NCI-H82 treated with DMSO at 0.1 percent for 48 hours (cell line): ENCODE measurements around the gene CFAP77.
"Not testable (repeated sequence)": the region's sequence is repeated elsewhere in the genome, so short reads cannot be mapped to it uniquely, and the experiment has no call there.

ENCODE experiments used
- DNase-seq: peaks from one replicate; lab custom pipeline; 2025; ENCODE audit not compliant: unreplicated experiment; lab: John Stamatoyannopoulos, UW

The CFAP77 gene

DNA sequence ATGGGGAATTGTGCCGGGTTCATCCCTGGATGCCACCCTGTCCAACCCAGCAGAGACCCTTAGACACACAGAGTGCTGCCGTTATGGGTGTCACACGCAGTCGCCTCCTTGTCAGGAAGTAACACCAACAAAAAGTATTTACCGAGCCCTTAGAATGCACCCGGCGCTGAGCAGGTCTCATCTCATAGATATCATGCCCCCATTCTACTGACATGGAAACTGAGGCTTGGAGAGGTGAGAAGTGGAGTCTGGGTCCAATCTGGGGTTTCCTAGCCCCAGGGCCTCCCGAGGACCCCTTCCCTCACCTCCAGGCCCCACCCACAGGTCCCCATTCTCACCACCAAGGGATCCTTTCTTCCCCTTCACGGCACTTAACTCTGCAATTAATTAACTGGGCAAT is 135.6 kb downstream of the CFAP77 start:
- DNase-seq = no peak

DNA sequence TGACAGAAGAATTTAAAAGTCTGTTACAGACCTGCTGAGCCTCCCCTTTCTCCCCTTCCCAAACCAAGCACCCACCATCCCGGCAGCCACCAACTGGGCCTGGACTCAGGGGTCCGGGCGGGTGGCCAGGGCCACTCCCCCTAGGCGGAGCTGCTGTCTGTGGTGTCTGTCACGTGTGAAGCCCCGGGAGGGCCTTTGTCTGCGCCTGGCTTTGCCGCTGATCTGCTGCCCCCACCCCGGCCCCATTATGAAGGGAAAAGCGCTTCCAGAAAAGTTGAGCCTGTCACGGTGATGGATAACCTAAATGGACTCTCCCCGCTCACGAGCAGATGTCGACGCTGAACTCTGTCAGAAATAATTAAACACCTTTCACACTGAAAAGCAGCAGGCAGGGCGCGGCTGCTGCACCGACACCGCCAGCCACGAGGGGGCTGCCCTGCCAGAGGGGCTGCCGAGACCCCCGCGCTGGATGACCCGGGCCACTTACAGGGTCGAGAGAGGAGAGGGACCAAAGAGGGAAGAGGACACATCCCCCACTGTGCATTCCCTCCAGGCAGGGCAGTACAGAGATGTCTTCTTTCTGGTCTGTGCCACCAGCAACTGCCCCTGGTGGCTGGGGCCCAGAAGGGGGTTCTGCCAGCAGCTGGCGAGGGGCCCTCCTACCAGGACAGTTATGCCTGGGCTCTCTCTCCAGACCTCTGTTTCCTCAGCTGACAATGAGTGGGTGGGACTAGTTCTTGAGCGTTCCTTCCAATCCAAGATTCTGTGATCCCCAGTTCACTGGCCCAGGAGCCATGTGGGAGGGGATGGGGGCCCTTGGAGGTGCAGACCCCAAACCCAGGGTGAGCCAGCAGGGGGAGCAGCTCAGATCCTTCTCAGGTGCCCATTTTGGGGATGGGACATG is 136.4 kb downstream of the CFAP77 start:
- peak; percentile 93 for DNase-seq

DNA sequence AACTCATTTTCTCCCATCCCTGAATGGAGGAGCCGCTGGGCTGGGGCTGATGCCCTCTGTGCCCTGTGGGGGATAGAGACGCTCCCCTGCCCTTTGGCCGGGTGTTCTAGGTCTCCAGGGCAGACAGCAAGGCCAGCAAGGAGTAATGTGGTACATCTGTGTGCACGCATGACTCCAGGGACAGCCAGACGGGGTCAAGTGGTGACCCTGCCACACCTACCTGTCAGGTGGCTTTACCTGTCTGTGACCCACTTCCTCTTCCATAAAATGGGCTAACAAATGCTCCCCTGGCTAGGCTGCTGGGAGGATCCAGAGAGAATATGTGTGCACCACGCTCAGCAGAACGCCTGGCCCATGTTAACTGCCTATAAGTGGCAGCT is 137.0 kb downstream of the CFAP77 start:
- DNase-seq = no peak

DNA sequence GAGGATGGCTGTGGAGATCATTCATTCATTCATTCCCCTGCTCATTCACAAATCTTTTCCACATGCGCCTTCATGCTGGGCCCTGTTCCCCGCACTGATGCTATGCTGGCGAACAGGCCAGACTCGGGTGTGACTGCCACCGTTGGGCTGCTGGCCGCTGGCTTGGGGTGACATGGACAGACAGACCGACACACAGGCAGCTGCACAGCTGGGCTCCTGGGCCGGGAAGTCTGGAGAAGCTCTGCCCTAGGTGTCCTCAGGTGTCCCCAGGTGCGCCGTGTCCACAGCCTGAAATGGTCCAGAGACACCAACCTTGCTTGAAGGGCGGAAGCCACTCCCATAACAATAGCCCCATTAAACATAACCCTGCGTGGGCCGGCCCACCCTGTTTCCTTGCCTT is 137.4 kb downstream of the CFAP77 start:
- no peak for DNase-seq

DNA sequence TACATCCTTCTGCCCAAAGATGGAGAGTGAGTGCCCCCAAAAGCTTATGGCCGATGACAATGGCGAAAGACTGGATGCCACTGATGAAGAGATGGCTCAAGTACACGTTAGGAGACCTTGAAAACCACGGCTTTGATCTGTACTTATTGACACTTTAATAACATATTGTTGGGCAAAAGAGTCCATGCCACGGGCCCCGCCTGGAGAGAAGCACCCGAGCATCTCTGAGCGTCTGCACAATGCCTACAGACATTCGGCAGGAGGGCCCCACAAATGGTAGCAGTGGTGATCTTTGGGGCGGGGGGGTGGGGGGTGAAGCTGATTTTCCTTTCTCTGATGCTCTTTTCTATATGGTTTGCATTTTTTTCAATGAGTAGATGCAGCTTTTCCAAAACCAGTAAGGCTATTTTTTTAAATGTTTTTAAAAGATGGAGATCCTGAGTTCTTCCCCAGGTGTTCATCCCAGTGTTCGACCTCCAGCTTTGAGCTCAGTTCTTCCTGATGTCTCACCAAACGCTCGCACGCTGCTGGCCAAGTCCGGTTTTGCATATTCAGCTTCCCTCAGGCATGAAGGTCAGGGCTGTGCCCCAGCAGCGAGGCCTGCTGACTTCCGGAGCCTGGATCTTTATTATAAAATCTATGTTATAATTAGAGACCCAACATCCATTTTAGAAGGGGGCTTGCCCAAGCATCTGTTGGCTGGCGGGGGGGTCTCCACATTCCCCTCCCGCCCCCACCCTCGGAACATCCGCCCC is 138.1 kb downstream of the CFAP77 start:
- DNase-seq = no peak

DNA sequence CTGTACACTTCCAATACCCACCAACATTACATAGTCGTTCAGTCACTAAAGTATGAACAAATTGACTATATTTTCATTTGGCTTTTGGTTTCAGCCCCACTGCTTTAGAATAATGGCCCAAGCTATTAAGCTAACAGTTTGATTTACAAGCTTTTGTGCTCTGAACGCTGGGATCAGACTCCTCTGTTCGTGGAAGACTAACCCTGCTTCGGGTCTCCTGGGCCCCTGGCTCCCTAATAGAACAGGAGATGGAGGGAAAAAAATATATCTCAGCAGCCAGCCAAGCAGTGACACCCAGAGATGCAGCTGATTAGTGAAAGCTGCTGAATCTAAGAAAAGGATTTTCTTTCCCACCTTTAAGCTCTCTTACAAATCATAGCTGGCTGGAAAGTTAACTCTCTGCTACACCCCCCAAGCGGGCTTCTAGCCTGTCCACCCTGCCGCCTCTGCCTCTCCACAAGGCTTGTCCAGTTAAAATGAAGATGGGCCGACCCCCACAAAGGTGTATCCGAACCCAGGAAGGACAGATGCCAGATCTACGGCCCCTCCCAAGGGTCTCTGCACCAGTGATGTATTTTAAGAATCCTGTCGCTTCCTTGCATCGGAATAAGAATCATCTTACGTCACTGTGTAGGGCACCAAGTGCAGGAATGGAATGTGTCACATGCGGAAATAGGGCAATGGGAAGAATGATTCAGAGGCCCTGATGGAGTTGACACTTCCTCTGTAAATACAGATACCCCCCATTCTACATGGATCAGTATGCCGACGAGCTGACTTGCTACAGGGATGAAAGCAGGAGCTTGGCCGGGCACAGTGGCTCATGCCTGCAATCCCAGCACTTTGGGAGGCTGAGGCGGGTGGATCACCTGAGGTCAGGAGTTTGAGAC is 139.0 kb downstream of the CFAP77 start:
- DNase-seq = no peak

DNA sequence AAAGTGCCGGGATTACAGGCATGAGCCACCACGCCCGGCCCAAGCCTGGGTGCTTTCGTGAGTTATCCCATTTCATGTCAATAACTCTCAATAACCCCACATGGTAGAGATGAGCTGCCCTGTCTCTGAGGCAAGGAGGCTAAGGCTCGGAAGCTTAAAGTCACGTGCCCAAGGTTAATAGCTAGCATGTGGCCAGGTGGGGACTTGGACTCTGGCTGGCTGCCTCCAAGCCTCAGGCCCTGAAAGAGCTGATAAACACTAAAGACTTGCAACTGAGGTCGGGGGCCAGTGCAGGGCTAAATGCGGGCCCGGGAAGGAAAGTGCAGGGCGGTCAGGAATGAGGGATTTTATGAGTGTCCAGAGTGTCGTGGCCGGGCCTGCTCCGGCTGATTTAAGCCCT is 141.5 kb downstream of the CFAP77 start:
- peak; percentile 20 for DNase-seq

DNA sequence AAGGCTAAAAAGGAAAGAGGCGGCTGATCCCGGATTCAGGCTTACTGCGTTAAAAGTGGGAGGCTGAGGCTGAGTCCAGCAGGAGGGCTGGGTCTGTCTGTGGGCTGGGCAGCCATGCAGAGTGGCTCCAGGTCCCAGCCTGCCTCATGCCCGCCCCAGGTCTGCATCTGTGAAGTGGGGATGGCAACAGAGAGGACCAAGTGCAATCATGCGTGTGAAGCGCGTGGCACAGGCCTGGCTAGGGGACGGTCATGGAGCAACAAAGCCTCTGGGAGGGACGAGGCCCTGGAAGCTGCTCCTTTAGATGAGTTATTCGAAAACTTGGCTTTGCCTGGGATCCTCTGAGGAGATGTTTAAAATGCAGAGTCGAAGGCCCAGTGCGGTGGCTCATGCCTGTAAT is 142.0 kb downstream of the CFAP77 start:
- no peak for DNase-seq

DNA sequence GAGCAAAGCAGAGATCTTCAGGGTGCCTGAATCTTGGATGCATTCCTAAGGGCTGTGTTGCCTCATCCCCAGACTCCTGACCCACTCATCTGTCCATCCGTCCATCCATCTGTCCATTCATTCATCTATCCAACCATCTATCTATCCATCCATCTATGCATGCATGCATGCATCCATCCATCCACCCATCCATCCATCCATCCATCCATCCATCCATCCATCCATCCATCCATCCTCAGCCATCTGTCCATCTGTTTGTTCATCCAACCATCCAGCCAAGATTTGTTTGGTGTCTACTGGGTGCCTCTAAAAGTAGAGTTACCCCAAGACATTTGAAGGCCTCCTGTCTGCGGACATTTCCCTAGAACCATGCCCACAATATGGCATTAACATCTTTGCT is 144.7 kb downstream of the CFAP77 start:
- DNase-seq = no peak

DNA sequence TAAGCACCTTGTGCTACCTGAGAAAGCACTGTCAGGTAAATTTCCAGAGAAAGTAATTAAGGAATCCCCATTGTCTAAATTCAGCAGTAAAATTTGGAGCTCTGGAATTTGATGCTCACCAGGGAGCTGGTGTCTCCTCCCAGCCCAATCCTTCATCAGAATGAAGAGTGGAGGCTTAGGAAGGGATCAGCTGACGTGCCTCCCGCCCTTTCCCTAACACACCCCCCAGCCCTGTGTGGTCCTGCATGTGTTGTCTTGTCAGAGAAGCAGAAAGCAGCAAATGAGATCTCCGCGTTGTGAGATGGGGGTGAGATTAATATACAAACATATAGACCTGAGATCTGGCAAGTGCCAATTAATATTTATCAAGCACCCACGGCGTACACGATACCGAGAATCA is 145.5 kb downstream of the CFAP77 start:
- DNase-seq = no peak

DNA sequence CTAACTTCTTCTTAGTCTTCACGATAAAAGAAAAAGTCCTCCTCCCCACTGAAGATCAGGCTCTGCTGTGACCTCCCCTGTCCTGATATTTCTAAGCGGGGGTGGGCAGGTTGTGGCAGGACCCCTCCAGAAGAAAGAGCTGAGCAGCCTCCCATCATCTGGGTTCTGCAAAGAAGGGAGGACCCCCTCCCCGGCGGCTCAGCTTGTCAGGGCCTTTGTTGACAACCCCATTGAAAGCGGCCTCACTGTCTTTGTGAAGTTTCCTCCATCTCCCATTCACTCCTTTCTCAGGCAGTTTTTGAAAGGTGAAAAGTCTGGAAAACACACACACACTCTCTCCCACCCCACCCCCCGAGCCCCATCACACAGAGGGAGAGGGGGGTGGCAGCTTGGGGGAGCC is 146.2 kb downstream of the CFAP77 start:
- no peak for DNase-seq

DNA sequence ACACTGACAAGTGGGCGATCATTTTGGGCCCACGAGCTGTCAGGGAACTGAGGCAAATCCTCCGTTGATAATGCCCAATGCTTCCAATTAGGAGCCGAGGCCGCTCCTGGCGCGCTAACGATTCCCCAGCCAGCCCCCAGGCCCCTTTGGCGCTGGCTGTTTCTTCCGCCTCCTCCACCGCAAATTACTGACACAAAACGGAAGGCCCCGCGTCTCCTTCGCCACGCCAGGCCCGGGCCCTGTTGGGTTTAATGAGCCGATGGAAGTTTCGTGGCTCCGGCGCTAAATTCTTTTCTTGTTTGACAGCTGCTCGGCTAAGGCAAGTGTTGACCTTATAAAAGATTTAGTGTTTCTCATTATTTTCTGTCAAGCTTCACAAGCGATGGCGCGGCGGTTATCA is 146.7 kb downstream of the CFAP77 start:
- DNase-seq = no peak

DNA sequence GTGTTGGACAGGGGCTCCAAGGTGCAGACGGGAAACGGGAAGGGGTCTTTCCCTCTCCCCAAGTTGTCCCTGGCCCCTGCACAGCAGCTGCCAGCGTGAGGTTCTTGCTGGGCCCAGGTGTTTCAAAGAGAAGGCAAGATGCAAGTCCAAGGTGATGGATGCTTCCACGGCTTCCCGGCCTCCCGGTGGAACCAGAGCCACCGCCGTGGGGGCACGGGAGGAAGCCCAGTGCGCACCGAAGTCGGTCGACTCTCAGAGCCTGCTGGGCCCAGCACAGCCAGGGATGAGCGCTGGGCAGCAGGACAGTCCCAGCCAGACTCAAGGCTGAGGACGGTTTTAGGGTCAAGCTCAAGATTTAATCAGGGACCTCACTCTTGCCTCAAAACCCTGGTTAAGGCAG is 147.1 kb downstream of the CFAP77 start:
- no peak for DNase-seq

DNA sequence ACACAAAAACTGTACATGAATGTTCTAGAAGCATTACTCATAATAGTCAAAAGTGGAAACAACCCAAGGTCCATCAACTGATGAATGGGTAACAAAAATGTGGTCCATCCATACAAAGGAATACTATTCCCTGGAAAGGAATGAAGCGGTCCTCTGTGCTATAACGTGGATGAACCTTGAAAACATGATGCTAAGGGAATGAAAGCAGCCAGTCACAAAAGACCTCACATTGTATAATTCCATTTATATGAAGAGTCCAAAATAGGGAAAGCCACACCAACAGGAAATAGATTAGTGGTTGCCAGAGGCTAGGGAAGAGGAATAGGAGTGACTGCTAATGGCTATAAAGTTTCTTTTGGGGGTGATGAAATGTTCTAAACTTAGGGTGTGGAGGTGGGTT is 149.7 kb downstream of the CFAP77 start:
- DNase-seq = no peak

DNA sequence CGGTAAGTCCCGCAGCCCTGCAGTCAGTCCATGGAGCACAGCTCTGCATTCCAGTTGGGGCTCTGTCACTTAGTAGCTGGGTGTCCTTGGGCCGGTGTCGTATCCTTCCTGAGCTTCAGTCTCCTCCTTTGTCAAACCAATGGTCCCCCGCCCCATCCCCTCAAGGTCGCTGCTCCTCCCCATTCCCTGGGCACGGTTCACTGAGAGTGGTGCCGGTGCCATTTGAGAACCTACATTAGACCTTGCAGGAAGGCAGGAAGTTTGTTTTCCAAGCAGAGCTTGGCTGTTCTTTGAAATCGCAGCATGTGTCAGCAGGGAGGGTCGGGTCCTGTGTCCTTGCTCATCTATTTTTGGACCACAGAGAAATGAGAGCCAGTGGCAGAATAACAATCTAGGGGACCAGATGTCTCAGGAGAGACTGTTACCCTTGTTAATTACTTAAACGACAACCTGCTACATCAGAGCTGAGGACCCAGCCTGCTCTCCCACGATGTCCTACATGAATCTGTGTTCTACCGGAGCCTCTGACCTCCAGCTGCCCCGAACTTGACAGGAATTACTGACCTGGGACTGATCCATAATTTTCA is 150.7 kb downstream of the CFAP77 start:
- DNase-seq = peak; percentile 18

DNA sequence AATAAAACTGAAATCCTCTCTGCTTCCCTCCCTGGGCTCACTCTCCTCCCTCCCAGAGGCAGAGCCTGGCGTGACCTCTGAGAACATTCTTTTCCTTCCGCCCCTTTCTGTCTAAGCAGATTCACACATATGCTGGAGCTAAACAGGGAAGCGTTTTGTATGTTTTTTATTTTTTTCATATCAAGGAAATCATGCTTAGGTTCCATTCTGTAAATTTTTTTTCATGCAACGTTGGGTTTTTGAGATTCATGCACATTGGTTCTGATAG is 152.2 kb downstream of the CFAP77 start:
- no peak for DNase-seq

DNA sequence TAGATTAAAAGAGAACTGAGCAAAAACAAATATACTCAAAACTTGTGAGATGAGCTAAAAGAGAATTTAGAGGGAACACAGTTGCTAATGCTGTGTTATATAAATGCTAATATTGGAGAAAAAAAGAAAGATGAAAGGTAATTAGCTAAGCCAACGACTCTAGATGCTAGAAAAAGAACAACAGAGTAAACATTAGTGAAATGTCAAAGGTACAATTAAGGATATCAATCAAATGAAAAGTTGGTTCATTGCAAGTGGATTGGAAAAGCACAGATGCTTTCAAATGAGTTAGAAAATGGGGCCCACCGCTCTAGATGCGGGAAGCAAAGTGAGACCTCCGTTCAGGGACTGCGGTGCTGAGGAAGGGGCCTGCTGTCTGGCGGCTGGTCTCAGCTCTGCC is 154.5 kb downstream of the CFAP77 start:
- DNase-seq = no peak

DNA sequence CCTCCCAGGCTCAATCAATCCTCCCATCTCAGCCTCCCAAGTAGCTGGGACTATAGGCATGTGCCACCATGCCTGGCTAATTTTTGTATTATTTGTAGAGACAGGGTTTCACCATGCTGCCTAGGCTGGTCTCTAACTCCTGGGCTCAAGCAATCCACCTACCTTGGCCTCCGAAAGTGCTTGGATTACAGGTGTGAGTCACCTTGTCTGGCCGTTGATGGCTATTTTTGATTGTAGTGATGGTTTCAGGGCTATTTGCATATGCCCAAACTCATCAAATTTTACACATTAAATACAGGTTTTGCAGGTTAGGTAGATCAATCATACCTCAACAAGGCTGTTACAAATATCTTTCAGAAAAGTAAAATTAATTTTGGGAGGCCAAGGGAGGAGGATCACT is 158.8 kb downstream of the CFAP77 start:
- not testable (repeated sequence) for DNase-seq

DNA sequence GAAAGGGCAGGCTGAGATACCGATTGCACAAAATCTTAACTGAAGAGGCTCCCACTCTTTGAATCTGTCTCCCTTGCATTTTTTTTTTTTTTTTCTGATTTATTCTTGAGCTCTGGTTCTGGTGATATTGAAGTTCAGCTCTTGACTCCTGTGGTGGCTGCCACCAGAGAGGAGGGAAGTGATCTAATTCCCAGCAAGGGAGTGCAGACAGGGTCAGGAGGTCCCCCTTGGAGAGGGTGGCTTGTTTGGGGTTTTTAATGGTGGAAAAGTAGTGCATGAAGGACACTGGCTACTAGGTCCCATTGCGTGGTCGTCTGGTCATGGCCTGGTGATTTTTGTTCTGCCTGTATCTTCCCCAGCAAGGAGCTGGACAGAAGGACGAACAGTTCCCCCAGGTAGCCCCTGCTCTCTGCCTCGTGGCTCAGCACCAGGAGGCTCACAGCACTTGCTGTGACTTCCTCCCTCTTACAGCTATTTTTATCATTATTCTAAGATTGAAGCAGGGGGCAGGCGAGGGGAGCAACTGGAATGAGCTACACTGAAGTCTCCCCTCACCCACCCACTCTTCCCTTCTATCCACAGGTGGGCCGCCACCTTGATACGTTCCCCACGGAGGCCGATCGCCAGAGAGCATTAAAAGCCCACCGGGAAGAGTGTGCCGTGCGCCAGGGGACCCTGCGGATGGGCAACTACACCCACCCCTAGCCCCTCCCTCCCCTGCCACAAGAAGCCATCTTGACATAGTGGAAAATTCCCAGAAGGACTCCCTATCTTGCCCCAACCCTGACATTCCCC is 162.0 kb downstream of the CFAP77 start:
- DNase-seq = no peak

DNA sequence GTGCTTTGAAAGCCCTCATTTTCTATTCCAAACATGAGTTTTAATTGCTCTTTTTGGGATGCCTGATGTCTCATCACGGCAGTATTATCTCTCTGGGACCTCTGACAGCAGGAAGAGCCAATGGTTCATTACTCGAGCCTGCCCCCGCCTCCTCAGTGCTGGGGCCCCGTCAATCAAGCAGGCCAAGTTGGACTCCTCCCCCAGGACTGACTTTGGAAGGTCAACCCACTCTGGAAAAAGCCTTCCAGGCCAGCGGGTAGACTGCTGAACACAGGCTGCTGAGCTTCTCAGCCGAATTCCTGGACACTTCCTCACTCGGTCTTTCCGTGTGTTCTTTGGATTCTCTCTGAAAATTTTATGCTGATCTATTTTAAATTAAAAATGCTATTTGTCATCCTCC is 162.9 kb downstream of the CFAP77 start:
- DNase-seq = no peak
